Nephron progenitor cell (in vitro differentiated cells): ENCODE results near the gene VSIG2.

ENCODE experiments used
- DNase-seq: peaks from one replicate; pipeline ENCODE4 v3.0.0; 2021
- H3K27ac Mint-ChIP-seq: 2 replicates; pipeline ENCODE4 v1.8.0; 2021; ENCODE audit warnings: mild to moderate bottlenecking, moderate library complexity, mixed read lengths
- H3K27me3 Mint-ChIP-seq: 2 replicates; pipeline ENCODE4 v1.8.0; 2021; ENCODE audit warnings: mild to moderate bottlenecking, low read depth, mixed read lengths; ENCODE audit not compliant: poor library complexity
- H3K36me3 Mint-ChIP-seq: 2 replicates; pipeline ENCODE4 v1.8.0; 2021; ENCODE audit warnings: low read depth, mixed read lengths
- H3K4me1 Mint-ChIP-seq: 2 replicates; pipeline ENCODE4 v1.8.0; 2021; ENCODE audit warnings: mixed read lengths
- H3K4me3 Mint-ChIP-seq: 2 replicates; pipeline ENCODE4 v1.8.0; 2021; ENCODE audit warnings: mild to moderate bottlenecking, moderate library complexity, mixed read lengths
- H3K9me3 Mint-ChIP-seq: 2 replicates; pipeline ENCODE4 v1.8.0; 2021; ENCODE audit warnings: mild to moderate bottlenecking, moderate library complexity, mixed read lengths
- TF ChIP-seq, protein P1 (sequence below): fragments of 200-600 bp; sonication (generic); IDR thresholded peaks from 2 replicates; pipeline ENCODE4 v1.5.0; 2021; ENCODE audit warnings: antibody characterized with exemption

Gene VSIG2

GRCh38 chr11:124748100-124748418 lies 4.0 kb downstream of the VSIG2 start:
- TF ChIP-seq, protein P1, sequence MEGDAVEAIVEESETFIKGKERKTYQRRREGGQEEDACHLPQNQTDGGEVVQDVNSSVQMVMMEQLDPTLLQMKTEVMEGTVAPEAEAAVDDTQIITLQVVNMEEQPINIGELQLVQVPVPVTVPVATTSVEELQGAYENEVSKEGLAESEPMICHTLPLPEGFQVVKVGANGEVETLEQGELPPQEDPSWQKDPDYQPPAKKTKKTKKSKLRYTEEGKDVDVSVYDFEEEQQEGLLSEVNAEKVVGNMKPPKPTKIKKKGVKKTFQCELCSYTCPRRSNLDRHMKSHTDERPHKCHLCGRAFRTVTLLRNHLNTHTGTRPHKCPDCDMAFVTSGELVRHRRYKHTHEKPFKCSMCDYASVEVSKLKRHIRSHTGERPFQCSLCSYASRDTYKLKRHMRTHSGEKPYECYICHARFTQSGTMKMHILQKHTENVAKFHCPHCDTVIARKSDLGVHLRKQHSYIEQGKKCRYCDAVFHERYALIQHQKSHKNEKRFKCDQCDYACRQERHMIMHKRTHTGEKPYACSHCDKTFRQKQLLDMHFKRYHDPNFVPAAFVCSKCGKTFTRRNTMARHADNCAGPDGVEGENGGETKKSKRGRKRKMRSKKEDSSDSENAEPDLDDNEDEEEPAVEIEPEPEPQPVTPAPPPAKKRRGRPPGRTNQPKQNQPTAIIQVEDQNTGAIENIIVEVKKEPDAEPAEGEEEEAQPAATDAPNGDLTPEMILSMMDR, result no peak
- Mint-ChIP-seq H3K4me1 (peaks cover 26% of the 10 kb centered on the region), H3K27ac (no peak overlapping the region), H3K36me3 (no peaks in the 10 kb centered on the region), H3K27me3 (peaks cover 100% of the 10 kb centered on the region), H3K4me3 (no peak overlapping the region), H3K9me3 (peaks cover 5% of the 10 kb centered on the region)
- no peak for DNase-seq

DNA sequence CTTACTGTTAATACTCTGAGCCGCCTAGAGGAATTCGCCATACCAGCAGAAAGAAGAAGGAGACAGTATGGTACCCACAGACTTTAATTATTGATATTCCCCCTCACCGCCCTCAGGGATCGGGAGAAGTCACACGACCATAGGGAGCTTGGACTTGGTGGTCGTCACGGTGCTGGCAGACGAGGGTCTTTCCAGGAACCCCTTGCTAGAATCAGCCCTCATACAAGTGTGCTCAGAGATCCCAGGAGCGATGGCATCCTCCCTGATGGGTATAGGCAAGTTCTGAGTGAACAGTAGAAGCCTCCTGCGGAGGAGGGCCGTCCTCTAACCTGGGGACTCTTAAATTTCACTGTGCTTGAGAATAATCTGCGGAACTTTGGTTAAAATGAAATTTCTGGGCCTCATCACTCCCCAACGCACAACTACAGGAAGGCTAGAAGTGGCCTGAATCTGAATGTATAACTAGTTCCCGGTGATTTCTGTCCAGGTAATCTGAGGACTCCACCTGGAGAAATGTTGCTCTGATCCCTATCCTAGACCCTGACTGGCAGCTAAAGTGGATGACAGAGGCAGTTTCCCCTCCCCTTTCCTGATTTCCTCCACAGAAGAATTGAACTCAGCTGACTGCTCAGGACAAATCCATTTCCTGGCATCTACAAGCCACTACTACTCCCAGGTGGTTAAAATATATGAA lies 4.5 kb downstream of the VSIG2 start:
- TF ChIP-seq, protein P1, result no peak
- DNase-seq, result no peak
- H3K4me3 Mint-ChIP-seq, result peak overlapping the region; percentile 80
- peaks cover 100% of the 10 kb centered on the region for H3K27me3 Mint-ChIP-seq
- H3K9me3 Mint-ChIP-seq, result peaks cover 5% of the 10 kb centered on the region
- no peak overlapping the region for H3K27ac Mint-ChIP-seq
- H3K4me1 Mint-ChIP-seq, result peaks cover 23% of the 10 kb centered on the region
- H3K36me3 Mint-ChIP-seq, result no peaks in the 10 kb centered on the region

DNA sequence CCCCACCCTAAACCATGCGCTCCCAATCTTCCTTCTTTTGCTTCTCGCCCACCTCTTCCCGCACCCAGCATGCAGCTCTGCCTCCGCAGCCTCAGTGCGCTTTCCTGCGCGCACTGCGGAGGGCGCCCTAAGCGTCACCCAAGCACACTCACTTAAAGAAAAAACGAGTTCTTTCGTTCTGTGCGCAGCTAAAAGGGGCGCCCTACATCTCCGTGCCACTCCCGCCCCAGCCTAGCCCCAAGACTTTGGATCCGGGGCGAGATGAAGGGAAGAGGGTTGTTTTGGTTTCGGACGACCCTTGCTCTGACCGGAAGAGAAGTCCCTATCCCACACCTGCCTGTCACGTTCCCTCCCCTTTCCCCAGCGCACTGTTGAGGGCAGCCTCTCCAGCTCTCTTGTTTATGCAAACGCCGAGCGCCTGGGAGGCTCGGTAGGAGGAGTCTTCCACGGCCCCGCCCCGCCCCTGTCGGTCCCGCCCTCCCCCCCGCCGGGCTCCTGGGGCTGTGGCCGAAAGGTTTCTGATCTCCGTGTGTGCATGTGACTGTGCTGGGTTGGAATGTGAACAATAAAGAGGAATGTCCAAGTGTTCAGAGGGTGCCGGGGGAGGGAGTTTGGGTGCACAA lies 5.3 kb downstream of the VSIG2 start:
- peak; percentile 77 for DNase-seq
- peaks cover 20% of the 10 kb centered on the region for H3K4me1 Mint-ChIP-seq

GRCh38 chr11:124745835-124746620 lies 6.0 kb downstream of the VSIG2 start:
- Mint-ChIP-seq H3K27me3 (peaks cover 100% of the 10 kb centered on the region), H3K4me1 (peaks cover 27% of the 10 kb centered on the region), H3K9me3 (peaks cover 5% of the 10 kb centered on the region), H3K4me3 (peak overlapping the region; percentile 80), H3K27ac (no peak overlapping the region), H3K36me3 (no peaks in the 10 kb centered on the region)
- no peak for DNase-seq
- TF ChIP-seq, protein P1, result no peak

More for the DNA sequence above, 5.3 kb downstream of the VSIG2 start:
- peak overlapping the region; percentile 80 for H3K4me3 Mint-ChIP-seq
- H3K9me3 Mint-ChIP-seq, result peaks cover 5% of the 10 kb centered on the region
- H3K27me3 Mint-ChIP-seq, result peaks cover 100% of the 10 kb centered on the region
- no peaks in the 10 kb centered on the region for H3K36me3 Mint-ChIP-seq
- H3K27ac Mint-ChIP-seq, result no peak overlapping the region
- TF ChIP-seq, protein P1, result no peak

GRCh38 chr11:124745270-124745834 lies 6.7 kb downstream of the VSIG2 start:
- Mint-ChIP-seq H3K4me3 (peak overlapping the region; percentile 67), H3K9me3 (peaks cover 4% of the 10 kb centered on the region), H3K27me3 (peaks cover 100% of the 10 kb centered on the region), H3K27ac (no peak overlapping the region), H3K36me3 (no peaks in the 10 kb centered on the region), H3K4me1 (peaks cover 34% of the 10 kb centered on the region)
- no peak for DNase-seq
- TF ChIP-seq, protein P1, result no peak
